ENCODE measurements around the gene F5. TPM values are rescaled to one million over a fixed set of nuclear protein-coding genes. Genes with fewer than 3 reads are reported as not detected.

F5 gene
- total and polyA plus RNA-seq, 2 experiments from 2014 or later: 20.4 to 24.0 TPM

DNA sequence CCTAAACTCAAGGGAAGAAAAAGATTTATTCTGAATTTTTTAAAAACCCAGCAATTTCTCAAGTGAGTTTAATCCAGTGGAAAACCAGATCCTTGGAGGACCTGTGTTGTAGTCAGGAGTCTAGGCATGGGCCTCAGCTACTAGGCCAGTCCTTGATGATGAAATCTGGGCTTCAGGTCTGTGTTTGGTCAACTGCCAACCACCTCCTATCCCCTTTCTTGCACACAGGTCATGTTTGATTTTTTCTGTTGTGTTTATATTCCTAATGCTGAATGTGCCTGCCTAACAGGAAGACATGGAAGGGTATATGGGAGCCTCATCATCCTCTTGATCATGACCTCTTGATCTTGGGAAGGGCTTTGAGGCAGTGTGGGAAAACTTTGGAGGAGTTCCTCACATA lies 62.4 kb downstream of the F5 start:
- Histone ChIP-seq H3K4me1 (ENCODE audit: insufficient read depth) (peaks cover 29% of the 10 kb centered on the region), H3K27ac (no peak overlapping the region), H2AFZ (no peak overlapping the region), H3K36me3 (replicated peaks; ENCODE audit: insufficient read depth, low read depth) (no peaks in the 10 kb centered on the region), H4K20me1 (ENCODE audit: insufficient read depth, poor library complexity, severe bottlenecking) (no peaks in the 10 kb centered on the region), H3K79me2 (no peaks in the 10 kb centered on the region), H3K4me2 (no peak overlapping the region), H3K9me2 (replicated peaks; ENCODE audit: insufficient read depth) (no peaks in the 10 kb centered on the region), H3K4me3 (no peak overlapping the region), H3K9me3 (ENCODE audit: low read depth) (no peaks in the 10 kb centered on the region), H3K27me3 (no peaks in the 10 kb centered on the region)
- TF ChIP-seq, protein P1, sequence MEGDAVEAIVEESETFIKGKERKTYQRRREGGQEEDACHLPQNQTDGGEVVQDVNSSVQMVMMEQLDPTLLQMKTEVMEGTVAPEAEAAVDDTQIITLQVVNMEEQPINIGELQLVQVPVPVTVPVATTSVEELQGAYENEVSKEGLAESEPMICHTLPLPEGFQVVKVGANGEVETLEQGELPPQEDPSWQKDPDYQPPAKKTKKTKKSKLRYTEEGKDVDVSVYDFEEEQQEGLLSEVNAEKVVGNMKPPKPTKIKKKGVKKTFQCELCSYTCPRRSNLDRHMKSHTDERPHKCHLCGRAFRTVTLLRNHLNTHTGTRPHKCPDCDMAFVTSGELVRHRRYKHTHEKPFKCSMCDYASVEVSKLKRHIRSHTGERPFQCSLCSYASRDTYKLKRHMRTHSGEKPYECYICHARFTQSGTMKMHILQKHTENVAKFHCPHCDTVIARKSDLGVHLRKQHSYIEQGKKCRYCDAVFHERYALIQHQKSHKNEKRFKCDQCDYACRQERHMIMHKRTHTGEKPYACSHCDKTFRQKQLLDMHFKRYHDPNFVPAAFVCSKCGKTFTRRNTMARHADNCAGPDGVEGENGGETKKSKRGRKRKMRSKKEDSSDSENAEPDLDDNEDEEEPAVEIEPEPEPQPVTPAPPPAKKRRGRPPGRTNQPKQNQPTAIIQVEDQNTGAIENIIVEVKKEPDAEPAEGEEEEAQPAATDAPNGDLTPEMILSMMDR (IDR thresholded peaks at IDR 0.05; ENCODE audit: poor library complexity): no peak
- TF ChIP-seq EZH2 (IDR thresholded peaks at IDR 0.05; ENCODE audit: borderline replicate concordance): no peak
- TF ChIP-seq EZH2phosphoT487 (IDR thresholded peaks at IDR 0.05; ENCODE audit: low read depth, severe bottlenecking, unreplicated experiment): no peak
- DNase-seq (ENCODE audit: low spot score): no peak

- H2AFZ ChIP-seq: no peak overlapping the region
- no peak overlapping the region for H3K27ac ChIP-seq
- no peak overlapping the region for H3K4me2 ChIP-seq
- H4K20me1 ChIP-seq (ENCODE audit: insufficient read depth, poor library complexity, severe bottlenecking): no peaks in the 10 kb centered on the region
- DNase-seq (ENCODE audit: low spot score): no peak
- no peaks in the 10 kb centered on the region for H3K9me3 ChIP-seq (ENCODE audit: low read depth)
- no peak for TF ChIP-seq EZH2 (IDR thresholded peaks at IDR 0.05; ENCODE audit: borderline replicate concordance)
- no peak for TF ChIP-seq EZH2phosphoT487 (IDR thresholded peaks at IDR 0.05; ENCODE audit: low read depth, severe bottlenecking, unreplicated experiment)
- TF ChIP-seq, protein P1 (IDR thresholded peaks at IDR 0.05; ENCODE audit: poor library complexity): no peak
- H3K27me3 ChIP-seq: no peaks in the 10 kb centered on the region
- WGBS (ENCODE audit: low lambda C conversion rate, missing lambda C conversion rate): 85% methylated on average over 1 of the region's 1 CpG
- H3K4me3 ChIP-seq: no peak overlapping the region
- peaks cover 2% of the 10 kb centered on the region for H3K4me1 ChIP-seq (ENCODE audit: insufficient read depth)
- H3K9me2 ChIP-seq (replicated peaks; ENCODE audit: insufficient read depth): no peaks in the 10 kb centered on the region
- no peaks in the 10 kb centered on the region for H3K36me3 ChIP-seq (replicated peaks; ENCODE audit: insufficient read depth, low read depth)
- no peaks in the 10 kb centered on the region for H3K79me2 ChIP-seq
Observed at GRCh38 chr1:169521226-169521625, 65.1 kb downstream of the F5 start.

- Histone ChIP-seq H2AFZ (no peak overlapping the region), H3K27ac (no peak overlapping the region), H3K4me2 (no peak overlapping the region), H4K20me1 (ENCODE audit: insufficient read depth, poor library complexity, severe bottlenecking) (no peaks in the 10 kb centered on the region), H3K79me2 (no peaks in the 10 kb centered on the region), H3K36me3 (replicated peaks; ENCODE audit: insufficient read depth, low read depth) (no peaks in the 10 kb centered on the region), H3K4me1 (ENCODE audit: insufficient read depth) (no peaks in the 10 kb centered on the region), H3K9me3 (ENCODE audit: low read depth) (no peaks in the 10 kb centered on the region), H3K4me3 (no peak overlapping the region), H3K9me2 (replicated peaks; ENCODE audit: insufficient read depth) (no peaks in the 10 kb centered on the region), H3K27me3 (no peaks in the 10 kb centered on the region)
- no peak for DNase-seq (ENCODE audit: low spot score)
- WGBS (ENCODE audit: low lambda C conversion rate, missing lambda C conversion rate): 86% methylated on average over 2 of the region's 2 CpGs
- TF ChIP-seq EZH2phosphoT487 (IDR thresholded peaks at IDR 0.05; ENCODE audit: low read depth, severe bottlenecking, unreplicated experiment) (no peak), EZH2 (IDR thresholded peaks at IDR 0.05; ENCODE audit: borderline replicate concordance) (no peak)
- TF ChIP-seq, protein P1 (IDR thresholded peaks at IDR 0.05; ENCODE audit: poor library complexity): no peak
Observed at GRCh38 chr1:169517558-169518186, 68.6 kb downstream of the F5 start.

- Histone ChIP-seq H3K9me3 (ENCODE audit: low read depth) (no peaks in the 10 kb centered on the region), H3K4me3 (no peak overlapping the region), H3K27ac (no peak overlapping the region), H3K4me1 (ENCODE audit: insufficient read depth) (no peaks in the 10 kb centered on the region), H4K20me1 (ENCODE audit: insufficient read depth, poor library complexity, severe bottlenecking) (no peaks in the 10 kb centered on the region), H3K36me3 (replicated peaks; ENCODE audit: insufficient read depth, low read depth) (no peaks in the 10 kb centered on the region), H3K9me2 (replicated peaks; ENCODE audit: insufficient read depth) (no peaks in the 10 kb centered on the region), H3K27me3 (no peaks in the 10 kb centered on the region), H3K79me2 (no peaks in the 10 kb centered on the region), H3K4me2 (no peak overlapping the region), H2AFZ (no peak overlapping the region)
- DNase-seq (ENCODE audit: low spot score): no peak
- TF ChIP-seq EZH2 (IDR thresholded peaks at IDR 0.05; ENCODE audit: borderline replicate concordance): no peak
- TF ChIP-seq EZH2phosphoT487 (IDR thresholded peaks at IDR 0.05; ENCODE audit: low read depth, severe bottlenecking, unreplicated experiment): no peak
- TF ChIP-seq, protein P1 (IDR thresholded peaks at IDR 0.05; ENCODE audit: poor library complexity): no peak
Observed at GRCh38 chr1:169515641-169516040, 70.6 kb downstream of the F5 start.

Data from hepatocyte (in vitro differentiated cells).